H1 (cell line): ENCODE results near the gene LCE3E. TPM values are rescaled to one million over a fixed set of nuclear protein-coding genes. Genes with fewer than 3 reads are reported as not detected.

Experiments
- CTCF ChIA-PET: fragments of 300-600 bp; sonication (Branson Sonifier 250); formaldehyde crosslinking; loops from one replicate; lab custom pipeline; 2021; ENCODE audit not compliant: partially characterized antibody; lab: Charles Lee
- POLR2A ChIA-PET: fragments of 300-600 bp; sonication (Branson Sonifier 250); formaldehyde crosslinking; loops from one replicate; lab custom pipeline; 2021; ENCODE audit warnings: inconsistent platforms; ENCODE audit not compliant: partially characterized antibody; lab: Charles Lee
- DNase-seq, 2 experiments: peaks; one replicate each; pipeline versions ENCODE4 v3.0.0 to v3.0.0-alpha.2; 2010 to 2022; ENCODE audit warnings: low spot score in 2 of 2, low read depth in 1 of 2, mixed read lengths in 1 of 2
- FAIRE-seq: peaks from 2 replicates; lab custom pipeline; 2011; peaks lifted over from hg19 to GRCh38; lab: Jason Lieb, UNC
- H2AFZ ChIP-seq: 2 replicates; pipeline ENCODE4 v1.8.1; 2012; ENCODE audit warnings: low read length, inconsistent platforms
- H2AK5ac ChIP-seq: 2 replicates; pipeline ENCODE4 v1.6.1; 2013; ENCODE audit warnings: low read depth, low read length
- H2BK120ac ChIP-seq: replicated peaks from 2 replicates; pipeline ENCODE3; 2013; ENCODE audit warnings: low read depth, low read length, inconsistent platforms
- H2BK12ac ChIP-seq: 2 replicates; pipeline ENCODE4 v1.6.1; 2013; ENCODE audit warnings: low read depth, low read length
- H2BK15ac ChIP-seq: 2 replicates; pipeline ENCODE4 v1.6.1; 2013; ENCODE audit warnings: low read length
- H2BK20ac ChIP-seq: 2 replicates; pipeline ENCODE4 v1.6.1; 2013; ENCODE audit warnings: low read length
- H2BK5ac ChIP-seq: 2 replicates; pipeline ENCODE4 v1.6.1; 2013; ENCODE audit warnings: low read depth, low read length
- H3K14ac ChIP-seq: 2 replicates; pipeline ENCODE4 v1.6.1; 2013; ENCODE audit warnings: inconsistent platforms; ENCODE audit not compliant: insufficient read length
- H3K18ac ChIP-seq: 2 replicates; pipeline ENCODE4 v1.6.1; 2013; ENCODE audit warnings: low read length; ENCODE audit errors: extremely low read depth
- H3K23ac ChIP-seq: 2 replicates; pipeline ENCODE4 v1.6.1; 2013; ENCODE audit warnings: inconsistent platforms; ENCODE audit not compliant: insufficient read length
- H3K23me2 ChIP-seq: 2 replicates; pipeline ENCODE4 v1.6.1; 2013; ENCODE audit warnings: low read depth, low read length
- H3K27ac ChIP-seq: 2 replicates; pipeline ENCODE4 v1.6.1; 2011; ENCODE audit warnings: low read depth, low read length, inconsistent platforms
- H3K27me3 ChIP-seq, 4 experiments: replicated peaks in 1 of 4; 1 replicate in 1 of 4; 2 replicates in 3 of 4; pipeline versions ENCODE4 v1.6.1 to v1.8.1; 2011 to 2013; ENCODE audit warnings: low read length in 3 of 4, mild to moderate bottlenecking in 3 of 4, inconsistent platforms in 2 of 4, mixed read lengths in 2 of 4, moderate library complexity in 1 of 4; ENCODE audit not compliant: control insufficient read depth in 3 of 4, insufficient read depth in 3 of 4; ENCODE audit errors: extremely low read depth in 1 of 4
- H3K36me3 ChIP-seq, 4 experiments: 2 replicates each; pipeline versions ENCODE4 v1.6.1 to v1.8.1; 2011 to 2013; ENCODE audit warnings: mild to moderate bottlenecking in 4 of 4, low read length in 3 of 4, moderate library complexity in 2 of 4, control low read depth in 1 of 4, inconsistent platforms in 1 of 4; ENCODE audit not compliant: insufficient read depth in 4 of 4, control insufficient read depth in 2 of 4
- H3K4ac ChIP-seq: replicated peaks from 2 replicates; pipeline ENCODE3; 2013; ENCODE audit warnings: low read length, low read depth, mixed read lengths, inconsistent platforms; ENCODE audit not compliant: insufficient read length
- H3K4me1 ChIP-seq, 4 experiments: replicated peaks in 1 of 4; 1 replicate in 1 of 4; 2 replicates in 3 of 4; pipeline versions ENCODE4 v1.6.1 to v1.8.1; 2011 to 2013; ENCODE audit warnings: low read length in 3 of 4, inconsistent platforms in 2 of 4, mixed read lengths in 1 of 4; ENCODE audit not compliant: insufficient read depth in 4 of 4, control insufficient read depth in 3 of 4
- H3K4me2 ChIP-seq, 2 experiments: 2 replicates each; pipeline versions ENCODE4 v1.6.1 to v1.8.1; 2011 to 2013; ENCODE audit warnings: low read depth in 2 of 2, low read length in 2 of 2, control low read depth in 1 of 2, inconsistent platforms in 1 of 2, mild to moderate bottlenecking in 1 of 2; ENCODE audit not compliant: insufficient read depth in 1 of 2
- H3K4me3 ChIP-seq, 4 experiments: fragments of 200-600, 300-600 bp in 1 of 4; sonication (generic), shearing (Covaris generic), sonication (Bioruptor Twin) in 1 of 4; 2 replicates each; pipeline versions ENCODE4 v1.5.1 to v1.8.1; 2011 to 2016; ENCODE audit warnings: low read length in 4 of 4, low read depth in 3 of 4, control low read depth in 2 of 4, inconsistent platforms in 2 of 4, mild to moderate bottlenecking in 2 of 4, mixed read lengths in 1 of 4, moderate library complexity in 1 of 4; ENCODE audit not compliant: insufficient read depth in 2 of 4; ENCODE audit errors: extremely low read depth in 1 of 4
- H3K56ac ChIP-seq: replicated peaks from 2 replicates; pipeline ENCODE3; 2013; ENCODE audit warnings: low read depth, mild to moderate bottlenecking, mixed read lengths, low read length, inconsistent platforms; ENCODE audit not compliant: insufficient read length
- H3K79me1 ChIP-seq: 2 replicates; pipeline ENCODE4 v1.6.1; 2013; ENCODE audit warnings: low read depth, low read length, control low read depth
- H3K79me2 ChIP-seq, 2 experiments: 2 replicates each; pipeline versions ENCODE4 v1.6.1 to v1.8.1; 2012 to 2013; ENCODE audit warnings: low read length in 2 of 2, mild to moderate bottlenecking in 2 of 2, inconsistent platforms in 1 of 2; ENCODE audit not compliant: insufficient read depth in 2 of 2, control insufficient read depth in 1 of 2
- H3K9ac ChIP-seq, 4 experiments: replicated peaks in 1 of 4; 1 replicate in 1 of 4; 2 replicates in 3 of 4; pipeline versions ENCODE4 v1.6.1 to v1.8.1; 2011 to 2013; ENCODE audit warnings: low read depth in 3 of 4, low read length in 3 of 4, control low read depth in 2 of 4, mild to moderate bottlenecking in 2 of 4, moderate library complexity in 2 of 4, inconsistent platforms in 1 of 4; ENCODE audit errors: extremely low read depth in 1 of 4
- H3K9me3 ChIP-seq, 2 experiments: 2 replicates each; pipeline versions ENCODE4 v1.6.1 to v1.8.1; 2012 to 2013; ENCODE audit warnings: mild to moderate bottlenecking in 2 of 2, moderate library complexity in 2 of 2, control low read depth in 1 of 2, inconsistent platforms in 1 of 2, low read depth in 1 of 2, low read length in 1 of 2, mixed read lengths in 1 of 2; ENCODE audit not compliant: insufficient read depth in 2 of 2
- H4K20me1 ChIP-seq, 2 experiments: replicated peaks in 1 of 2; 2 replicates each; pipeline versions ENCODE3 to v1.8.1; 2011 to 2013; ENCODE audit warnings: inconsistent platforms in 2 of 2, low read length in 2 of 2, mild to moderate bottlenecking in 1 of 2; ENCODE audit not compliant: insufficient read depth in 2 of 2, control insufficient read depth in 1 of 2
- H4K5ac ChIP-seq: 2 replicates; pipeline ENCODE4 v1.6.1; 2013; ENCODE audit warnings: low read length, low read depth, mixed read lengths, inconsistent platforms; ENCODE audit not compliant: insufficient read length
- H4K8ac ChIP-seq: 2 replicates; pipeline ENCODE4 v1.8.0; 2013; ENCODE audit warnings: mild to moderate bottlenecking, moderate library complexity, low read length, inconsistent platforms; ENCODE audit not compliant: insufficient read depth; ENCODE audit errors: extremely low read depth
- H4K91ac ChIP-seq: replicated peaks from 2 replicates; pipeline ENCODE3; 2013; ENCODE audit warnings: low read length, mixed read lengths, inconsistent platforms; ENCODE audit not compliant: insufficient read length
- EP300 ChIP-seq, 2 experiments: IDR thresholded peaks; 1 replicate in 1 of 2; 2 replicates in 1 of 2; pipeline ENCODE4 v1.6.1; 2011 to 2012; ENCODE audit warnings: low read depth in 2 of 2, low read length in 2 of 2, mild to moderate bottlenecking in 2 of 2, borderline replicate concordance in 1 of 2, inconsistent platforms in 1 of 2, moderate library complexity in 1 of 2
- KDM4A ChIP-seq: IDR thresholded peaks from one replicate; pipeline ENCODE4 v1.7.1; 2012; ENCODE audit warnings: low read depth, mild to moderate bottlenecking, moderate library complexity, low read length, inconsistent platforms; ENCODE audit not compliant: severe bottlenecking
- RAD21 ChIP-seq, 2 experiments: IDR thresholded peaks in 1 of 2; conservative IDR thresholded peaks in 1 of 2; 2 replicates each; pipeline ENCODE4 v1.6.1; 2011; ENCODE audit warnings: low read depth in 2 of 2, low read length in 2 of 2, improper control_type of control experiment in 1 of 2, inconsistent platforms in 1 of 2, mild to moderate bottlenecking in 1 of 2, moderate library complexity in 1 of 2
- WGBS, 2 experiments: shearing (Covaris generic) in 1 of 2; methylation state at CpG; one replicate each; pipeline versions ENCODE4 v1.1.6 to v1.1.7; 2013 to 2015; ENCODE audit warnings: low lambda C conversion rate in 2 of 2, mixed read lengths in 2 of 2, inconsistent platforms in 1 of 2, low coverage in 1 of 2, missing lambda C conversion rate in 1 of 2; ENCODE audit not compliant: insufficient replicate concordance in 2 of 2, insufficient coverage in 1 of 2, insufficient read length in 1 of 2; ENCODE audit errors: extremely low coverage in 1 of 2, missing lambda C conversion rate in 1 of 2; 5-methylcytosine and 5-hydroxymethylcytosine counted together
- polyA plus RNA-seq, 7 experiments: library from polyadenylated mRNA; depleted of rRNA in 3 of 7; stranded (reverse) in 5 of 7; unstranded in 2 of 7; fragments of >200 nt in 5 of 7; fragments of 200-250 nt in 2 of 7; gene quantifications; 1 replicate in 5 of 7; 2 replicates in 1 of 7; 4 replicates in 1 of 7; pipeline versions ENCODE4 v1.2.1 to v1.2.3, GENCODE V29; 2011 to 2013; ENCODE audit warnings: missing spikeins in 2 of 7, mixed read lengths in 2 of 7
- total RNA-seq: library from RNA; stranded (reverse); fragmentation: NEBNext Ultra II Directional; extraction: Animal tissue kit (Norgen Biotek cat#: 25700); gene quantifications from 2 replicates; pipeline ENCODE4 v1.2.1, GENCODE V29; 2021

LCE3E gene
- total and polyA plus RNA-seq, 2 of the 8 experiments (the other 6 are each of a cell fraction or from before 2014, with no cell fraction given) = not detected

- no peaks in the 10 kb centered on the region for H3K79me2 ChIP-seq
- no peak overlapping the region for H2AFZ ChIP-seq
- no peak overlapping the region for H3K18ac ChIP-seq
- CTCF ChIA-PET = no interaction called here
- H4K20me1 ChIP-seq = no peaks in the 10 kb centered on the region
- no peak overlapping the region for H2BK15ac ChIP-seq
- TF ChIP-seq RAD21 (IDR thresholded peaks at IDR 0.05 in 1 of 2, conservative IDR thresholded peaks at IDR 0.05 in 1 of 2; ENCODE audit: low read depth in 2 of 2, low read length in 2 of 2) = no peak
- no peak for TF ChIP-seq KDM4A
- no peak for TF ChIP-seq EP300 (IDR thresholded peaks at IDR 0.05; ENCODE audit: borderline replicate concordance in 1 of 2, low read depth in 2 of 2, low read length in 2 of 2)
- TF ChIP-seq, all 59 proteins: peak for 0
- Histone ChIP-seq H3K4me2 (no peak overlapping the region), H3K23ac (no peak overlapping the region), H2AK5ac (no peak overlapping the region), H3K27ac (no peak overlapping the region), H2BK5ac (no peak overlapping the region), H3K56ac (no peak overlapping the region), H3K27me3 (no peaks in the 10 kb centered on the region), H4K8ac (no peak overlapping the region), H3K23me2 (no peaks in the 10 kb centered on the region), H2BK120ac (no peak overlapping the region), H4K91ac (no peak overlapping the region), H3K4me1 (no peaks in the 10 kb centered on the region), H2BK12ac (no peak overlapping the region), H4K5ac (no peak overlapping the region), H3K79me1 (no peaks in the 10 kb centered on the region), H2BK20ac (no peak overlapping the region), H3K9me3 (peaks cover 27 to 43% of the 10 kb centered on the region in 2 experiments), H3K14ac (no peak overlapping the region), H3K4ac (no peak overlapping the region), H3K36me3 (no peaks in the 10 kb centered on the region), H3K4me3 (no peak overlapping the region), H3K9ac (no peak overlapping the region)
- DNase-seq = no peak
- POLR2A ChIA-PET = no interaction called here
- WGBS, 2 experiments = 55% methylated on average over 1 of the region's 1 CpG; no CpG with 5 or more reads in 1 of the 2 experiments
- no peak for FAIRE-seq
These were observed 16.1 kb upstream of the LCE3E start for GRCh38 chr1:152582647-152583046.
